HG03135 (cell line): ENCODE measurements around the gene ABTB2.

Experiments
- ATAC-seq: cut with Tn5 transposase; IDR thresholded peaks from one replicate; pipeline ENCODE4 v1.9.1; 2021; ENCODE audit warnings: mild to moderate bottlenecking, moderate library complexity; ENCODE audit not compliant: unreplicated experiment

The ABTB2 gene

GRCh38 chr11:34344410-34344767 is 13.4 kb downstream of the ABTB2 start:
- no peak for ATAC-seq

- ATAC-seq = no peak
Observed at GRCh38 chr11:34343686-34344085, 14.1 kb downstream of the ABTB2 start.

GRCh38 chr11:34343153-34343552 is 14.7 kb downstream of the ABTB2 start:
- no peak for ATAC-seq

GRCh38 chr11:34341931-34342533 is 15.8 kb downstream of the ABTB2 start:
- no peak for ATAC-seq

GRCh38 chr11:34341096-34341495 is 16.7 kb downstream of the ABTB2 start:
- no peak for ATAC-seq

- no peak for ATAC-seq
Observed at GRCh38 chr11:34340653-34341052, 17.2 kb downstream of the ABTB2 start.

GRCh38 chr11:34339149-34340064 is 18.4 kb downstream of the ABTB2 start:
- ATAC-seq = peak; percentile 92

GRCh38 chr11:34337016-34337415 is 20.8 kb downstream of the ABTB2 start:
- ATAC-seq = no peak

- ATAC-seq = no peak
Observed at GRCh38 chr11:34335801-34336200, 22.0 kb downstream of the ABTB2 start.

- ATAC-seq = no peak
Observed at GRCh38 chr11:34335331-34335730, 22.5 kb downstream of the ABTB2 start.

- ATAC-seq = no peak
Observed at GRCh38 chr11:34333787-34334186, 24.0 kb downstream of the ABTB2 start.

GRCh38 chr11:34332524-34332923 is 25.3 kb downstream of the ABTB2 start:
- no peak for ATAC-seq

- ATAC-seq = no peak
Observed at GRCh38 chr11:34331736-34332135, 26.1 kb downstream of the ABTB2 start.

- ATAC-seq = no peak
Observed at GRCh38 chr11:34331329-34331728, 26.5 kb downstream of the ABTB2 start.

- ATAC-seq = no peak
Observed at GRCh38 chr11:34330653-34331052, 27.2 kb downstream of the ABTB2 start.

GRCh38 chr11:34329876-34330275 is 27.9 kb downstream of the ABTB2 start:
- ATAC-seq = no peak

GRCh38 chr11:34328632-34328910 is 29.2 kb downstream of the ABTB2 start:
- ATAC-seq = no peak

- no peak for ATAC-seq
Observed at GRCh38 chr11:34327804-34328631, 29.8 kb downstream of the ABTB2 start.

- no peak for ATAC-seq
Observed at GRCh38 chr11:34324466-34324865, 33.3 kb downstream of the ABTB2 start.

- ATAC-seq = no peak
Observed at GRCh38 chr11:34323601-34324000, 34.2 kb downstream of the ABTB2 start.

- ATAC-seq = no peak
Observed at GRCh38 chr11:34318111-34319037, 39.4 kb downstream of the ABTB2 start.
